NCI-H1694 treated with DMSO at 0.1 percent for 48 hours (cell line): ENCODE data around the gene TCAF2.
"Not testable (repeated sequence)": the region's sequence is repeated elsewhere in the genome, so short reads cannot be mapped to it uniquely, and the experiment has no call there.

Experiments
- DNase-seq: peaks from one replicate; lab custom pipeline; 2025; lab: John Stamatoyannopoulos, UW

The TCAF2 gene

DNA sequence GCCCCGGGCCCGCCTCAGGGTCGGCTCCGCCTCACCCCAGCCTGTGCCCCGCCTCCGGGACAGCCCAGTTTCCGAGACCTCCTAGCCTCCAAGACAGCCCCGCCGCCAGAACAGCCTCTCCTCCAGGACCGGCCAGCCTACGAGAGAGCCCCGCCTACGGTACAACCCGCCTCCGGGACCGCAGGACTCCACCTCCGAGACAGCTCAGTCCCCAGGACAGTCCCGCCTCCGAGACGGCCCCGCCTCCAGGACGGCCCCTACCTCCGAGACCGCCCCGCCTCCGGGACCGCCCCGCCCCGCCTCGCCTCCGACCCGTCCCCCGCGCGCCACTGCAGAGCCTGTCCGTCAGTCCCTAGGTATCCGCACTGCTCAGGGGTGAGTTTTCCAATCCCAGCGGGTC lies at the start of gene TCAF2:
TCAF2 (plus strand) TSS at position 329 of the 400 bp plus-strand sequence.
- not testable (repeated sequence) for DNase-seq

DNA sequence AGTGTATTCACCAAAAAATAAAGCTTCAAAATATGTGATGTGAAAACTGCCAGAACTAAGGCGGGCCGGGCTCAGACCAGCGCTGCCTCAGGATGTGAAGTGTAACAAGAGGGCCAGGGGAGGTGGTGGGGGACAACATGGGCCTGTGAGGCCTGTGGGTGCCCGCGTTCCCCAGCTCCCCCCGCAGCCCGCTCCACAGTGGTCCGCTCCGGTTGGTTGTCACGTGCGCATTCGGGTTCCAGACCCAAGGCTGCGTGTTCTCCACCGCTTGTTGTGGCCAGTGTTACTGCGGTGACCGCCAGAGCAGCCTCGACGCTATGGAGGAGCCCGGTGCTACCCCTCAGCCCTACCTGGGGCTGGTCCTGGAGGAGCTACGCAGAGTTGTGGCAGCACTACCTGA lies 49.3 kb upstream of the TCAF2 start, which contains the start of gene CTAGE15:
CTAGE15 (plus strand) TSS at position 301 of the 400 bp plus-strand sequence; CDS start at position 318, 17 bp downstream.
- not testable (repeated sequence) for DNase-seq

DNA sequence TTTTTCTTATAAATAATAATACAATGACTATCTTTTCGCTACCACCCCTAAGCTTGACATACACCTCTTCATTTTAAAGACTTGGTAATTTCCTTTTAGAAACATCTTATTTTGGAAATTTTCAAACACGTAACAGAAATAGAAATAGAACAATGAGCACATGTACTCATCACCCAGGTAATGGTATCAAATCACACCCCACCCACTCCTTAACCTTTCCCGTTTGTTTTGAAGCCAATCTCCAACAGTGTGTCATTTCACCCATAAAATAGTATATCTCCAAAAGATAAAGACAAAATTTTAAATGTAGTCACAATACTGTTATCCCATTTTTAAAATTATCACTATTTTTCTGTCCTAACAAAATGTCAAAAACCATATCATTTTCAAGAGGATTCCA lies 32.6 kb upstream of the TCAF2 start:
- DNase-seq: not testable (repeated sequence)

DNA sequence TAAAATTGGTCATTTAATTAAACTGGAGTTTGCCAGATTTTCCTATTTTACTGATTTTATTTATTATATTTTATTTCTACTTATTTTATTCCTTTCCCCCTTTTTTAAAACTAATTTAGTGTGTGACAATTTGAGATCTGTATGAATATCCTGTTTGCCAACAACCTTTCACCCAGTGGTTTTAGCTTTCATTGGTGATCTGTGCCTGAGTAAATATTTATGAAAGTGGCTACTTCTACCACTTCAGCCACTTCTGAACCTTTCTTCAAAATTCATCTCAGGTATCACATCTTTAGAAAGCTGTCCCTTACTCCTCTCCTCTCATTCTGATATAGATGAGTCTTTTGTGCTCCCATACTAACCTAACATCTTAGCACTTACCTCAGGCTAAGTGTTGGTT lies 30.9 kb upstream of the TCAF2 start:
- not testable (repeated sequence) for DNase-seq

DNA sequence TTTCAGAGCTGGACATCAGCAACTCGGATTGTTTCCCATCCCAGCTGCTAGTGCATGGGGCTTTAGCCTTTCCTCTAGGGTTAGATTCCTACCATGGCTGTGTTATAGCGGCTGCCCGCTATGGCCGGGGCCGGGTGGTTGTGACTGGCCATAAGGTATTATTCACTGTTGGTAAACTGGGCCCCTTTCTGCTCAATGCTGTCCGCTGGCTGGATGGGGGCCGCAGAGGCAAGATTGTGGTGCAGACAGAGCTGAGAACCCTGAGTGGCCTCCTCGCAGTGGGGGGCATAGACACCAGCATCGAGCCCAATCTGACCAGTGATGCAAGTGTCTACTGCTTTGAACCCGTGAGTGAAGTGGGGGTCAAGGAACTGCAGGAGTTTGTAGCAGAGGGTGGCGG lies 22.7 kb upstream of the TCAF2 start:
- not testable (repeated sequence) for DNase-seq

DNA sequence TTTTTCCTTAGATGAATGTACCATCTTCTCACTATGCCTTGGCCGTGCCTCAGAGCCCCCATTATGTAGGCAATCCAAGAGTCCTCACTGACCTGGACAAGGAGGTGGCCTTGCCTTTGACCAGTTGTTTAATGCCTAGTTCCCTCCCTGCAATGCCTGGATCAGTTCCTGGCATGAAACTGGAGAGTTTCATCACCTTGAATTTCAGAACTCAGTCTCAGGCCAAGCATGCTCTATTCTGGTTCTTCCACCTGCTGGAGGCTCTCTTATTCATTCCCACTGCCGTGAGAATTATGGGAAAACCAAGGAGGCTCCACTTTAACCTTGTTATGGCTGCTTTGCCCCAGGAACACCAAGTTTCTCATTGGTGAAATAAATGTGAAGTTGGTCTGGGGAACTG lies 17.2 kb upstream of the TCAF2 start:
- DNase-seq: not testable (repeated sequence)

DNA sequence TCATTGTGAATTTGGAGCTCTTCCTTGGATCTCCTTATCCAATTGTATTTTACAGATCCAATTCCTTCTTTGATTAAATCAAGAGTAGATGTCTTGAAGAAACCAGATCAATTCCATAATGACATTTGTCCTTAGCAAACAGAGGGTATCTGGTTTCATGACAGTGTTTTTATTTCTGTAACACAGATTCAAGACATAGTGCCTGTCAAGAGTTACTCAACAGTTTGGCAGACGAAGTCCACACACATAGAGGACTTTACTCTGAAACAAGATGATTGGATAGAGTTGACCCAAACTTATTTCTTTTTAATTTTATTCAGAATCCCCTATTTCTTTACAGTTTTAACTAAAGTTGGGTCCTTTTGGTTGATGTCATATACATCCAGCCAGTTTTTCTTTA lies 14.7 kb upstream of the TCAF2 start:
- not testable (repeated sequence) for DNase-seq

DNA sequence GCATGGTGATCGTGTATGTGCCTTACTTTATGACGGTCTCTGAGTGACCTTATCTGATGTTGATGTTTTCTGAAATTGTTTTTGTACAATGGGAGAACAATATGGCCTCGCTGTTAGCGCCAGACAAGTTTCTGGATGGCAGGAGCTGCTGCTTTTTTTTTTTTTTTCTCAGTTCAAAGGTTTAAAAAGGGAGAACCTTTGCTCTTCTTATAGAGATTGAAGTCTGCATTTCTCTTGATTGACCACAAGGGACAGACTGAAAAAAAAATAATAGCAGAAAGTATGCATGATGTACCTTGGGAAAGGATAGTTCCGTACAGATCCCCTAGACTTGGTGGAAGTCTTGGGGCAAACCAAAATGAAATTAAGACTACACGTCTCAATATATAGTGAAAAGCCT lies 5.2 kb upstream of the TCAF2 start:
- not testable (repeated sequence) for DNase-seq

DNA sequence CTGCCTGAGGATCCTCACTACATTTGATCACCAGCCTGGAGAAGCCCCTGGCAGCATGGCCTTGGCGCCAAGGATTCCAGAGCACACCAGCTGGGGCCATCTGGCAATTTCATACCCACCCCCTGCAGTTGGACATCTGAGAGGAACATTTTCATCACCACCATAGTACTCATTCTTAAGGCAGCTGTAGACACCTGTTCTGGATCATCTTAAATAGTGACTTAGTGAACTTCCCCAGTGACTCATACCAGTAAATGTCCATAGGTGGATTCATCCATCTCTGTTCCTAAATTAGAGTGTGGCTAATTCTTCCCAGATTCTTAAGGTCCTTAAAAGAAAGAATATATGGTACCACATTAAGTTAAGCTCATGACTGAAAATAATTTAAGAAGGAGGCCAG lies 3.6 kb upstream of the TCAF2 start:
- not testable (repeated sequence) for DNase-seq

DNA sequence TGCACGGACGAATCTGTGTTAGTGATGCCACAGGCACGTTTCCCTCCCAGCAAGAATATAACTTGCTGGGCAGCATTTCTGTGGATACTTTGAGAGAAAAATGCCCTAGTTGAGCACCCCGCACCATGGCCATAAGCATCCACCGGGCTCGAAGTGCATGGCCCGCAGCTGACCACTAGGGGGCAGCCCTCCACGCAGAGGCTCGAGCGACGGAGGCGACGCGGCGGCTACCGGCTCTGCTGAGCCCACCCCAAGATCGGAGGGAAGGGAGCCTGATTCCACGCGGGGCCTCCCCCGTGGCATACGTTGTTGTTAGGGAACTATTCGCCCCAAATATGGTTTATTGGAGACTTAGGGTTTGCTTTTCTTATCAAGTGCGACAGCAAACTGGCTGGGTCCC lies 716 bp upstream of the TCAF2 start:
- not testable (repeated sequence) for DNase-seq

DNA sequence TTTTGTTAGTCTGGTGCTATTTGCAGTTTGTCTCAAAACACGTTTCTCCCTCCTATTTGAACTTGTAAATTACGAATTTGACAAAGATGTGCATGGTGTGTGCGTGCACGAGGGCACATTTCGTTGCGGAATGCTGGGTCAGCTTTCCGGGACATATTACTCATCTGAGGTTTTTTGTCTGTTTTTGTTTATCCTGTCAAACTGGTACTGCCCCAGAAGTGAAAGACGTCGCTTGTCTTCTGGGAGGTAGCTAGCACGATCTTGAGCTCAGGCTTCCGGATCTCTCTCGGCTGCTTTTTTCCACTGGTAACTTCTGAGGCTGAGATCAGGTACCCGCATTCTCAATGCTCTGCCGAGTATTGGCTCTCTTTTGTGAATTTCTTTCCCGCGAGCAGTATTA lies 401 bp downstream of the TCAF2 start:
- DNase-seq: not testable (repeated sequence)

DNA sequence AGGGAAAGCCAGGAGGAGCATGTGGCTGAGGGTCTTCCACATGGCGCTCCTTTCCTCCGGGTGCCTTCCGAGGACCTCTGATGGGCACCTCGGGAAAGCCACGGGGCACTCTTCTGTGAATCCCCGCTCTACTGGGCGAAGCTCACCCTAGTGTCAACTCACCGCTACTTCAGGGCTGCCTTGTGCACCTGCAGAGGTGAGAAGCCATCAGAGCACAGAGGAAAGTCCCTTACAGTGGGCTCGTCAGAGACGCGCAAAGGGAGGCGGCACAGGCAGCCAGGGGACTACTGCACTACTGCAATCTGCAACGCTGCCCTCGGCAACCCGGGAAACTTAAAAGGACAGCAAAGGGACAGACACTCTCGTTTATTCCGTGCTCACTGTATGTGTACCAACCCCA lies 1.4 kb downstream of the TCAF2 start:
- not testable (repeated sequence) for DNase-seq

DNA sequence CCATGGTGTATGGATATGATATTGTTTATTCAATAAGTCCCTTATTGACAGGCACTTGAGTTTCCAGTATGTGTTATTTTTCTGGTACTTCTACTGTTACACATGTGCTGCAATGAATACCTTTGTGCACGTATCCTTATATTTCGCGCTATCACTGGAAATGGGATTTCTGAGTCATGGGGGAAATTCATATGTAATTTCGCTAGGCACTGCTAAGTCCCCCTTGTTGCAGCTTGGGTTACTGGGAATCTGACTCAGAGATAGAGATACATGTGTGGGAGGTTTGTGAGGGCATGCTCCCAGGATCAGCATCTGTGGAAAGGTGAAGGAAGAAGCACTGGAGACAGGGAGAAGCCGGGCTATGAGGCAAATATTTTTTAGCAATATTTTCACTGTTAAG lies 9.9 kb downstream of the TCAF2 start:
- DNase-seq: not testable (repeated sequence)

DNA sequence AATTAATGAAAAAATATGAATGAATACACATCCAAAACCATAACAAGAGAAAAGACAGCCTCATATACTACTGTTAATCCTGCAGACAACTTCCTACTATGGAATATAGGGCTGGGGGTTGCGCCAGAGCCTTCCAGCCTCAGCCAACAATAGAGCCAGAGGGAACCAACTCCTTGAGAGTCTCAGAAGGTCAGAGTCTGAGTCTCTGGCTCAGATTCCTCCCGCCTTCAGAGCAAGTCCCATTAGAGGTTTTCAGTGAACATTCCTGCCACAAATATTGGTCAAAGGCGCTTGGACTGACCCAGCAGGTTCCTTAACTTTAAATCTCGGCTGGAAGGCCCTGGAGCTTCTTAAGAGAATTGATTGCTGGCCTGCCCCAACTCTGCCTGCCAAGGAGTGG lies 11.7 kb downstream of the TCAF2 start:
- not testable (repeated sequence) for DNase-seq

DNA sequence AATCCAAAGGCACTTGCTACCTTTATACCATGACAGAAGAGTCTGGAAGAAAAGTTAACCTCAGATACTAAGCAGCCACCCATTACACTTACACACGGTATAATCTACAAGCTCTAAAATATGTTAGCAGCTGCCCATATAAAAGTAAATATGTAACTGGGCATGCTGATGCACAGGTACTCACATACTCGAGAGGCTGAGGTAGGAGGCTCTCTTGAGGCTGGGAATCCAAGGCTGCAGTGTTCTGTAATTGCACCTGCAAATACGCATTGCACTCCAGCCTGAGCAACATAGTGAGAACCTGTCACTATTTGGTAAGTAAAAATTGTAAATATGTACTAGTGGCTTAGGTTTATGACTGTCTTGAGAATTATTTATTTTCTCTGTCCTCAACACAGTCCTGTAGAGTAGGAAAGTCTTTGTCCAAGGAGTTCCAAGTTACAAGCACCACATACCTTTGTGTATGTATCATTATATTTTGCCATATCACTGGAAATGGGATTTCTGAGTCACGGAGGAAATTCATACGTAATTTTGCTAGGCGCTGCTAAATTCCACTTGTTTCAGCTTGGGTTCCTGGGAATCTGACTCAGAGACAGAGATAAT lies 12.3 kb downstream of the TCAF2 start:
- not testable (repeated sequence) for DNase-seq

DNA sequence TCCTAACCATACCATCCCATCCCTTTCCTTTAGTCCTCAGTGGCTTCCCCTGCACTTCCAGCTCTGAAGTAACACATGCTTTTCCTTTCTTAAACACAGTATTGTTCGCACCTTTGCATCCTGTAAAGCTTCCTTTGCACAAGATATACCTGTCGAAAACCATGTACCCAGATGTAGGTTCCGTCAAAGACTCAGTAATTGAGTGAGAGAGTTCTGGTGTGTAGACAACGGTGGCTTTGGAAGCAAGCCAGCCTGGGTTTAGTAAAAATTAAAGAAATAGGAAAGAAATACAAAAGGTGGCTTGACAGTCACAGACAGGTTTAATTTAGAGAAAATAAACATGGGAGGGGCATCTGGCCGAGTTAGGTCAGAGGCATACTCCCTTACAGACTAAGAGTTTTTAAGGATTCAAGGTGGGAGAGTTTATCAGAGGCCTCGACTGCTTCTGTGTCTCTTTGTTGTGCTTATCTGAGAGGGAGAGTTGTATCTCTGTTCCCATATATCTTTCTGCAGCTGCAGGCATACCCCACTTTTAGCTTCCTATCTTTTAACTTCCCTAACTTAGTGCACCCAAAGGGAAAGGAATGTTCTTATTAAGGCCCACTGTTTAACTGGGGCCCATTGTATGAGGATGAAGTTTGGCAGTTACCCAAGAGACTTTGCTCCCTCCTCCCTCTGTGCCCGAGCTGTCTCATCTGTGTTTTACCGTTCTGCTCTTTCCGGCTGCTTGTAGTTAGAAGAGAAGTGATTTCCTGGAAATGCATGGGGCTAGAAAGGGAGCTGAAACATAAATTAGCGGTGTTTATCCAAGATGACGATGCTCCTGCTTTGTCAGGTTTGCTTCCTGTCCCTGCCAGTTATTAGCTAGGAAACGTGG lies 14.8 kb downstream of the TCAF2 start:
- not testable (repeated sequence) for DNase-seq

DNA sequence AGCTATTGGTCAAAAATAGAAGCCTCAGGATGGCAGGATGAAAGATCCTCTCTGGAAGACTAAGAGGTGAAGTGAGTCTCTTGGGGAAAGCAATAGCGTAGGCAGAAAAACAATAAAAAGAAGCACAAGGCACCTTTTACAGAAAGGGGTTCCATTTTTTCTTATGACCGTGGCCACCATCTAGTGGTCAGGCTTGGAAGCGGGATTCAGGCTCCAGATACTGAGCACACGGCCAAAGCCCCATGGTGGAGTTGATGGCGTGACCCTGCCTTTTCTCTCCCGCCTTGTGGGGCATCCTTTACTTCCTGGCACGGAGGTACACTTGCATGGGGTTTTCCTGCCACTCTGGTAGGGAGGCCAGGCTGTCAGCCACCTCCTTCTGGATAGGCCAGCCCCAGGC lies 18.6 kb downstream of the TCAF2 start:
- not testable (repeated sequence) for DNase-seq

DNA sequence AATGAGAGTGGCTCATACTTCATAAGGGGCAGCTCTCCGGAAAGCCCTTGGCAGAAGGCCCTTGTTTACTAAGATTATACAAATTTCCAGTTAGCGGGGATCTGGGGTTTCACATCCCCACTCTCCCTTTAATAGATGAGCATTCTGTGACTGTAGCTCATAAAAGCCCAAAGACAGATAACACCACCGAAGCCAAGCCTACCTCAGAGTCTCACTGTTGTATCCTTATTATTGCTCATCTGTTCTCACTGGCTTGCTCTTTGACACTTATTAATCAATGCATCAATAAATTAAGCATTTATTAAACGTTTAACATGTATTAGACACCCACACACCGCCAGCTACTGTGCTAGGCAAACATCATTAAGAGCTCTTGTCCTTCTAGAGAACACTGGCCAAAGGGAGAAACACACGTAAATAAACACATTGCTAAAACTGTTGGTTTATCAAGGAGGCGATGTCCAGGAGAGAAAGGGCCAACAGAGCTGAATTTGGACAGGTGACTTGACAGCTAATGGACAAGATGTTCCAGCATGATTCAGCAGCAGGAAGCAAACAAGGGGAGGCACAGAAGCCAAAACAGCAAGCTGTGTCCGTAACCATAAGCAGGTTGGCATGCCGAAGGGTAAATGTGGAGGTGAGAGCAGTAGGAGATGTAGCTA lies 19.9 kb downstream of the TCAF2 start:
- DNase-seq: not testable (repeated sequence)

DNA sequence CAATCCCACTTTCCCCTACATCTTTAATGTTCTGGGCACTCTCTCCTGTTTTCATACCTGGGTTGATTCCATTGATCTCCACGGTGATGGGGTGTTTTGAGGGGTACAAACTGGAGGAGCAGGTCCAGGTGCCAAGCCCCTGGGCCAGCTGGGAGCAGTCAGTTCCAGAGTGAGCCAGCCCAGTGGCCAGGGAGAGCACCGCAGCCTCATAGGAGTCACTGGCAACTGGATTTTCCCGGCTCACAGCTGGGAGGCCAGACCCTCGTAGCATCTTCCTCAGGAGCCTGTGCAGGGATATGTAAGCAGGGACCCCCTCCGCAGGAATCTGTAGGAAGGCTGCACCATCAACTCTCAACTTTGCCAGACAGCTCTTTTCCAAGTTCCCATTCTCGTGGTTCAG lies 25.8 kb downstream of the TCAF2 start:
- not testable (repeated sequence) for DNase-seq

DNA sequence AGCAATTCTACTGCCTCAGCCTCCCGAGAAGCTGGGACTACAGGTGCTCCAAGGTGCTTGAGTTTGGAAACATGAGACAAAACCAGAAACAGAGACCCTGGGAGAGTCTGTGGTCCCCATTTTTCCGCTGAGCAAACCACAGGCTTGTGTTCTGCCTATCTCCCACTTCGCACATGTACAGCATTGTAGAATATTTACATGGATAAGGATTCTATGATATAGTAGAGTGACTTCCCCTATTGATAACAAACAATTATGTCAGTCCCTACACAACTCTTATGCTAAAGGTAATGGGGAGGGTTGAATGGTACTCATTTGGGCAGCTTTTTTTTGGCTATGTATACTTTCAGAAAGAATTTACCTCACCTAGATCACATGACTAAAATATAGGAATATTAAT lies 29.1 kb downstream of the TCAF2 start:
- DNase-seq: not testable (repeated sequence)

DNA sequence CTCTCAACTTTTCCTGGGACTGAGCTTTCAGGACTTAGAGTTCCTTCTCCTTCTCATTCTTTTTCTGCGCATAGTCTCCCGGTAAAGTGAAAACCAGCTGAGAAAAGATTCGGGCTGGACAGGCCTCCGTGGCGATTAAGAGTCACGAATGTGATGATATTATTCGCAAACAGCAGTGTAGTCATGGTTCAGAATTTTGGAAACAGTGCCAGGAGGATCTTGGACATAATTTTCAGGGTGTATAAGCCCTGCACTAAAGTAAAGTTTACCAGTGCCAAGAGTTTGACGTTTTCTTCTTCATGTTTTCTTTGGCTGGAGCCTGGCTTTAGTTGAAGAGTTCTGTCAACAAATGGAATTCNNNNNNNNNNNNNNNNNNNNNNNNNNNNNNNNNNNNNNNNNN lies 29.7 kb downstream of the TCAF2 start:
- DNase-seq: not testable (repeated sequence)
